Ishikawa (cell line): ENCODE results near the gene MAMDC2.

Experiments
- MAX ChIP-seq: IDR thresholded peaks from 2 replicates; pipeline ENCODE4 v1.6.1; 2012
- TAF1 ChIP-seq: IDR thresholded peaks from 2 replicates; pipeline ENCODE4 v1.6.1; 2012; ENCODE audit warnings: low read depth, mild to moderate bottlenecking

GRCh38 chr9:70100362-70100761 is 56.7 kb downstream of the MAMDC2 start:
- TF ChIP-seq TAF1 (no peak), MAX (no peak)
